IPS-NIHi11 (cell line): ENCODE data around the gene KPNA1.
"Not testable (repeated sequence)": the region's sequence is repeated elsewhere in the genome, so short reads cannot be mapped to it uniquely, and the experiment has no call there.

Experiments used
- DNase-seq: peaks from one replicate; pipeline ENCODE4 v3.0.0; 2012; ENCODE audit warnings: mixed read lengths, low spot score

The KPNA1 gene

DNA sequence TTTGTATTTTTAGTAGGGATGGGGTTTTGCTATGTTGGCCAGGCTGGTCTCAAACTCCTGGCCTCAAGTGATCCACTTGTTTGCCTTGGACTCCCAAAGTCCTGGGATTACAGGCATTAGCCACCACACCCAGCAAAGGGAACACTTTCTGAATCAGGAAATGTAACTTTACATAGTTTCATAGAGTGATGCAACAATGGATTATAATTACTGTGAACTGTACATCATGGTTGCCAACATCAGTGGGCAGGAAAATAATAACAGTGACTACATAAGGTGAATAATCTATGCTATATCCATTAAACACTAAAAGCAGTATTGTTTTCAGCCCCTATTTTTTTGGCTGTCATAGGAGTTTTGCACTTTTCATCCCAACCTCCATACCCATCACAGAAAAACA, 5.0 kb upstream of the KPNA1 start:
- no peak for DNase-seq

DNA sequence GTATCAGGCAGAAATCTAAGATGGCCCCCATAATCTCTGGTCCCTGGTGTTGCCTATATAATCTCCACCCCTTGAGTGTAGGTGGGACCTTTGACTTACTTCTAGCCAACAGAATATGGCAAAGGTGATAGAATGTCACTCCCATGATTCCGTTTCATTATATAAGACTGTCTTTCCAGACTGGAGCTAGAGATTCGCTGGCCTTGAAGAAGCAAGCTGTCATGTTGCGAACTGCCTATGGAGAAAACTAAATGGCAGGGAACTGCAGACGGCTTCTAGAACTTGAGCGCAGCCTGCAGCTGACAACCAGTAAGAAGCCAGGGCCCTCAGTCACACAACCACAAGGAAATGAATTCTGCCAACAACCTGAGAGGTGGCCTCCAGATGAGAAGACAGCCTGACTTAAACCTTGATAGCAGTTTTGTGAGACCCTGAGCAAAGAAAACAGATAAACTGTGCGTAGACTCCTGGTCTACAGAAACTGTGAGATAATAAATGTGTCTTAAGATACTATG, 2.2 kb upstream of the KPNA1 start:
- DNase-seq: no peak

DNA sequence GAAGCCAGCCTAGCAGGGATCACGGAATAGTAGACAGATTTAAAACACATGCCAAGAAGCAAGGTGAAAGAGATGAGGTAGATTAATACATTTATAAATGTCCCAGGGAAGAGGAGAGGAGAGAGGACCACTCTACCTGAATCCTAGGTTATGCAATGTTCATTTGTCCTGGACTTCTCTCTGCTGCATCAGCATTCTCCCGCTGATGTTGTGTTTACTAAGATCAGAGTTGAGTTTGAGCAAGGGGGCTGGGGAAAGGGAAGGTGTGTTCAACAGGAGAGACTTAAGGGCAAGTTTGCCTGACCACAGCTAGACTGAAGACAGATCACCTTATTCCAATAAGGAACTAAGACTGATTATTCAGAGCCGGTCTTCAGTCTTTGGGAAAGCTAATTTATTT, 1.1 kb upstream of the KPNA1 start:
- DNase-seq: no peak

DNA sequence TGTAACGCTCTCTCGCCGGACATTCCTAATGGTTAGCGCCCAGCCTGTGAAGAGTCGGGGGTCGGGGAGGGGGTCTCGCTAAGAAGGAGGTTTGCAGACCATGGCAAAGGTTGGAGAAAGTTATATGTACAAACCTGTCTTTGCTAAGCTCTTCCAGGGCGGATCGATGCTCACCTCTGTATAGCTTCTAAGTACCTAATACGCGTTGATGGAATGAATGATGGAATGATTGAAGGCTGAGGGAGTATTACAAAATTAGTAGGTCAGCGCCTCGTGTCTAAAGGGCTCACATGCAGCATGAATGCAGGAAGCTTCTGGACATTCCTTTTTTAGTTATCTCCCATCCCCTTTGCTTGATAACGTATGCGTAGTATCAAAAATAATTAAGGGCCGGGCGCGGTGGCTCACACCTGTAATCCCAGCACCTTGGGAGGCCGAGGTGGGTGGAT, 305 bp upstream of the KPNA1 start:
- no peak for DNase-seq

DNA sequence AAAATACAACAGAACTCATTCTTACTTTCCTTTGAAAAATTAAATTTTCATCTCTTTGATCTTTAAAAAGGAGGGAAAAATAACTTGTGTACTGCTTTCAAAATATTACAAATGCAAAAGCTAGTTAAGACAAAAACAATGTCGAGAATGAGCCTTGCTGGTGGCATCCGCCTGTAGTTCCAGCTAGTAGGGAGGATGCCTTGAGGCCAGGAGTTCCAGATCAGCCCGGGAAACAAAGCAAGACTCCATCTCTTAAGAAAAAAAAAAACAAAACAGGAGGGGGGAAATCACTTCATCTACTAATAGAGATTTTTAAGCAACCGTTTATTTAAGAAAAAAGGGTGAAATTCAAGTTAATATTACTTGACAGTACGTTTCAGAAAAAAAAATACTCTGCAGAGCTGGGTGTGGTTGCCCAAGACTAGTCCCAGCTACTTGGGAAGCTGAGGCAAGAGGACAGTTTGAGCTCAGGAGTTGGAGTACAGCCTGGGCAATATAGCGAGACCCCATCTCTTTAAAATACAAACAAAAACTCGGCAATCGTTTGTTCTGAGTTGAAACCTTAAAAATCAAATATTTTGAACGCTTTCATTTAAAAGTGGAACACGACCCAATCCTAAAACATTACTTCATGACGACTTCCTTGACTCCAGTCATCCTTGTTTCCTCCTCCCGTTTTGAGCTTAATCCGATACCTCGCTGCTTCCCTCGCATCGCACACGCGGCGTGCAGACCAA, 1.2 kb downstream of the KPNA1 start:
- no peak for DNase-seq

DNA sequence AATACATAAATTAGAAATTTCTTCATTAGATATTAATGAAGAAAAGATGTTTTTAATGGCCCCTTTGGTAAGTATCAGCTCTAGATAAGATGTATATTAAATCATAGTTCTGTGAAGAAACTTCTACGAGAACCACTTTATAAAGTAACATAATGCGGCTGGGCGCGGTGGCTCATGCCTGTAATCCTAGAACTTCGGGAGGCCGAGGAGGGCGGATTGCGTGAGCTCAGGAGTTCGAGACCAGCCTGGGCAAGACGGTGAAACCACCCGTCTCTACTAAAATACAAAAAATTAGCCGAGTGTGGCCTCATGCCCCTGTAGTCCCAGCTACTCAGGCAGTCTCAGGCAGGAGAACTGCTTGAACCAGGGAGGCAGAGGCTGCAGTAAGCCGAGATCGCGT, 2.5 kb downstream of the KPNA1 start:
- no peak for DNase-seq

DNA sequence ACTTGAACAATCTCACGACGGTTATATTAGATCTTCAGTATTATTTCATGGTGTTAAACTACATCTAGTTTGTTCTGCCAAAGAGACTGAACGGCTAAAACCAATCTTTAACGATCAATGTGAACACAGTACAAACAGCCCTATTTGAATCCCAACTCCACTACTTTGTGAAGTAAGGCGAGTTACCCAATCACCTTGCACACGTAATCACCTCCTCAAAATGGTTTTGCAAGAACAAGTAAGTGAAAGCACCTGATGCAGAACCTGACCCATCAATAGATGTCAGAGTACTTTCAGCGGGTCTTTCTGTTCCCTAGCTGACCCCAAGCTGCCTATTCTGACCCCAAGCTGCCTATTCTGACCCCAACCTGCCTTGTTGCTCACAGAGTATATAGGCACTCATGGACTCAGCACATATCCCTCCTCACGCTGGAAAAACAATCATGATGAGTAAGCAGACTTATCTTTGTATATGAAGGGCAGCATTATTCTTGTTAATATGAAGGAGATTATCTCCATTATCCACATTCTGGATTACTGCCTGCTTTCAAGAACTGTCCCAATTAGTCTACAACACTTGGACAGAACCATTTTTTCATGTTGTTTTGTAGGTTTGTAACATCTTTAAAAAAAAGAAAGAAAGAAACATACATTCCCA, 3.7 kb downstream of the KPNA1 start:
- DNase-seq: no peak

DNA sequence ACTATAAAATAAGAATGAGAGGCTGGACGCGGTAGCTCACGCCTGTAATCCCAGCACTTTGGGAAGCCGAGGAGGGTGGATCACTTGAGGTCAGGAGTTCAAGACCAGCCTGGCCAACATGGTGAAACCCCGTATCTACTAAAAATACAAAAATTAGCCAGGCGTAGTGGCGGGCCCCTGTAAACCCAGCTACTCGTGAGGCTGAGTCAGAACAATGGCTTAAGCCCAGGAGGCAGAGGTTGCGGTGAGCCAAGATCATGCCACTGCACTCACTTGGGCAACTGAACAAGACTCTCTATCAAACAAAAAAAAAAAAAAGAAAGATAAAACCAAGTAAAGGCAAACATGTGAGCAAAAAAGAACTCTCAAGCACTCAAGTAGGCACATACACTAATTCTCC, 5.8 kb downstream of the KPNA1 start:
- not testable (repeated sequence) for DNase-seq

DNA sequence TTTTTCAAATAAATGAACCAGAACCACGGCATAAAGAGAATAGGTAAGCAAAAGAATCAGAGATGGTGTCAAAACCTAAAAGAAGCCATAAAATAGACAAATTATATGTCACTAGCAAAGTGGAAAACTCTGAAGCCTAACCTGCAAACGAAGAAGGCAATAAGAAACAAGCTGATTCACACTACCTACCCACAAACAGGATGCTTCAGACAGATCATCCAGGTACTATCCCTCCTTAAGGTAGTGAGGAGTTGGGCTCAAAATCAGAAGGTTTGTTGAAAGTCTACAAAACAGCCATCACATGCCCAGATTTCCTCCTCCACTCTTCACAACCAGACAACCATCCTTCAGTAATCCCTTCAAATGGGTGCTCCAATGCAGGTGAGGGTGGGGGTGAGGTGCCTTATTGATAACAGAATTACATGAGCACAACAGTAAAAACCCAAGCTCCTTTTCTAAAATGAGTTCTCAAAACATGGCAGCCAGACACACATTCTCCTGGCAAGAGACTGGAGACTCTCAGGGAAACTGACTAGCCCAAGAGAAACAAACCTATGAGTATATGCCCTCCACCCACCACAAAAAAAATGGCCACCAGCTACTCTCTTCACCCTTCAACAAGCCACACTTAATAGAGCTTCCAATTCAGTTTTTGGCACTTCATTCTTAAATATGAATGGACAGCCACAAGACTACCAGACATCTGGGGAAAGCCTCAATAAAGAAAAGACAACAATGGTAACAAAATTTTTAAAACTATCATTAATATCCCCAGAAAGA, 6.4 kb downstream of the KPNA1 start:
- DNase-seq: no peak

DNA sequence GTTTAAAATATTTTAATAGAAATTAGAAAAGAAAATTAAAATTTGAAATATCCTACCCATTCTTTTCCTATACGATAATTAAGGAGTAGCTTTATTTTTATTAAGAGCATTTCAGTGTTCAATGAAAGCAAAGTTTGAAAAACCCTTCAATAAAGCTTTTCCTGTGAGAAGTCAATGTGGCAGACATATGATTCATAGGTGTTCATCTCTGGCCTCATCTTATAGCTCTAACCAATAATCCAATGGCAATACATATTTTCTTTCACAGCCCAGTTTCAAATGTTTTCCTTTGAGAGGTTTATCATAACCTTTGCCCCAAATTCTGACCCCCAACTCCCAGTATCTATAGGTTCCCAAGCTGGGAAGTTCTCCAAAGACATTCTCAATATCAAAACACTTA, 8.3 kb downstream of the KPNA1 start:
- no peak for DNase-seq

DNA sequence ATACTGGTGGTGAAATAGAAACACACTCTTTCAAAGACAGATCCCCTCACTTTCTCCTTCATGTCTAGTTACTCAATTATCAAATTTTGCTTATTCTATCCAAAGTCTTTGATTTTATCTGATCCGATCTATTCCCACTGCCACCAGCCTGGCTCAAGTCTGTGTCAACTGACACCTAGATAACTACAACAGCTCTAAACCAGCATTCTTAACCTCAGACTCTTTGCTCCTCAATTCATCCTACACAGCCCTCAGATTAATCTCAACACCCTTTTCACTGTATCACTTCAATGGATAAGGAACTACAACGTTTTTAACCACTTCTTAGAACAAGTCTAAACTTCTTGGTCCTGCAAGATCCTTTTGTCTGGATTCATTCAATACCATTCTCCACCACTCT, 9.1 kb downstream of the KPNA1 start:
- DNase-seq: no peak

DNA sequence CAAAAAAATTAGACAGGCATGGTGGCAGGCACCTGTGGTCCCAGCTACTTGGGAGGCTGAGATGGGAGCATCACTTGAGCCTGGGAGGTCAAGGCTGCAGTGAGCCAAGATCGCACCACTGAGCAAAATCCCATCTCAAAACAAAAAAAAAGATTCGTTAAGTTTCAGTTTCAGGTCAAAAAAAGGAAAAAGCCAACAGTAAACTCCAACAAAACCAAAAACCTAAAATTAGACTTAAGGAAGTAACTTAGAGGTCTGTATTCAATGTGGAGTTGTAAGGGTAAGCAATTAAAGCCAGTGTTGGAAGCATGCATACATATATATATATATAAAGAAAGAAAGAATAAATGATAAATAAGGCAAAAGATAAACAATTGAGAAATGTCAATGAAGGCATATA, 11.8 kb downstream of the KPNA1 start:
- DNase-seq: no peak

DNA sequence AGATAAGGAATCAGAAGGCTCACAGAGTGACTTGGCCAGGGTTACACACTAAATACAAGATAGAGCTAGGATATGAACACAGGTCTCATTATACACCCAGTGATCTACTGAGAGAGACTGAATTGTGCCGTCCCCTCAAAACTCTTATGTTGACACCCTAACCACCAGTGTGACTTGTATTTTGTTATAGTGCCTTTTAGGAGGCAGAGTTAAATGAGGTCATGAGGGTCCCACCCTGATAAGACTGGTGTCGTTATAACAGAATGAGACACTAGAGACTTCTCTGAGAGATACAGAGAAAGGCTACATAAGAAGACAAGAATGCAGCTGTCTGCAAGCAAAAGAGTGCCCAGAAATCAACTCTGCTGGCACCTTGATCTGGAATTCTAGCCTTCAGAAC, 12.6 kb downstream of the KPNA1 start:
- no peak for DNase-seq

DNA sequence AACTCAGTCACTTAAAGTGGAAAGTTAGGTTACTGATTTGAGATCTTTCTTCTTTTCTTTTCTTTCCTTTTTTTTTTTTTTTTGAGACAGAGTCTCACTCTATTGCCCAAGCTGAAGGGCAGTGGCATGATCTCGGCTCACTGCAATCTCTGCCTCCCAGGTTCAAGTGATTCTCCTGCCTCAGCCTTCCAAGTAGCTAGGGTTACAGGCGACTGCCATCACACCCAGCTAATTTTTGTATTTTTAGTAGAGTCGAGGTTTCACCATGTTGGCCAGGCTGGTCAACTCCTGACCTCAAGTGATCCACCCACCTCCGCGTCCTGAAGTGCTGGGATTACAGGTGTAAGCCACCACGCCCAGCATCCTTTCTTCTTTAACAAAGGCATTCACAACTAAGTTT, 13.8 kb downstream of the KPNA1 start:
- not testable (repeated sequence) for DNase-seq

DNA sequence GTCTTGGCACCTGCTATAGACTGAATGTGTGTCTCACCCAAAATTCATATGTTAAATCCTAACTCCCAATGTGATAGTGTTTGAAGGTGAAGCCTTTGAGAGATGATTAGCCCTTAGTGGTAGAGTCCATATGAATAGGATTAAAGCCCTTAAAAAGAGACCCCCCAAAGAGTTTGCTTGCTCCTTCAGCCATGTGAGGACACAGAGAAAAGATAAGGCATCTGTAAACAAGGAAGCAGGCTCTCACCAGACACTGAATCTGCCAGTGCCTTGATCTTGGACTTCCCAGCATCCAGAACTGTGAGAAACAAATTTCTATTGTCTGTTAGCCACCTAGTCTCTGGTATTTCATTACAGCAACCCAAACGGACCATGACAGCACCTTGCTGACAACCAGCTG, 16.6 kb downstream of the KPNA1 start:
- no peak for DNase-seq

DNA sequence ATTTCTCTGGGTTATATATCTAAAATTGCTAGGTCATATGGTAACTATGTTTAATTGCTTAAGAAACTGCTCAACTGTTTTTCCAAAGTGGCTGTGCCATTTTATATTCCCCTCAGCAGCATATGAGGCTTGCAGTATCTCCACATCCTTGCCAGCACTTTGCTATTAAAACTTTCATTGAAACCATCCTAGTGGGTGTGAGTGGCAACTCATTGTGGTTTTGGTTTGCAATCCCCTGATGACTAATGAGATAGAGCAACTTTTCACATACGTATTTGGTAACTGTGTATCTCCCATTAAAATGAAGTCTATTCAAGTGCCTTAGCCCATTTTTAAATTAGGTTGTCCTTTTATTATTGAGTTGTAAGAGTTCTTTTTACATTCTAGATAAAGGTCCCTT, 17.3 kb downstream of the KPNA1 start:
- no peak for DNase-seq

DNA sequence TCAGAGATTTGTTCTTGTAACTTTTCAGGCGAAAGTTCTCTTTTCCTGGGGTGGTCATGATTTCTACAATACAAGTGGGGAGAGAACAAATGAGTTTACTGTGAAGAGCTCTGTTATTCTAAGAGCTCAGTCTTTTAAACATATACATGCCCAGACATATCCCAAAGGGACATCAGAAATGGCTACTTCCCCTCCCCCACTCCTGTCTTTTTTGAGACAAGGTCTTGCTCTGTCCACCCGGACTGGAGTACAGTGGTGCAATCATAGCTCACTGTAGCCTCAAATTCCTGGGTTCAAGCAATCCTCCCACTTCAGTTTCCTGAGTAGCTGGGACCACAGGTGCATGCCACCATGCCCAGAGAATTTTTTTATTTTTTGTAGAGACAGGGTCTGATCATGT, 18.2 kb downstream of the KPNA1 start:
- no peak for DNase-seq

DNA sequence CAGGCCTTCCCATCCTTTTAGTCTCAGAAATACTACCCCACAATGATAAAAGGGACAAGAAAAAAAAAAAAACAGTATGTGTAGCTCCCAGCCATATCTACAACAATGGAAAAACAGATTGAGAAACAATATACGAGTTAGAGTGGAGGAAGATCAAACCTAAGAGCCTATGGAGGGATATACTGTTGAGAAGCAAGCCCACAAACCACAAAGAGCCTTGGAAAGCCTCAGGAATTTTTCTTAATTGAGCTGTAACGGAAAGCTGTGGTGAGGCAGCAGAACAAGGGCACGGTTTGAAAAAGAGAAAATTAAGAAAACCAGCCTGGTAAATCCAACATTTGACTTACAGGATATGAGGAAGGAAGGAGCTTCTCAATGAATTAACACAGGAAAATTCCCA, 21.4 kb downstream of the KPNA1 start:
- DNase-seq: no peak

DNA sequence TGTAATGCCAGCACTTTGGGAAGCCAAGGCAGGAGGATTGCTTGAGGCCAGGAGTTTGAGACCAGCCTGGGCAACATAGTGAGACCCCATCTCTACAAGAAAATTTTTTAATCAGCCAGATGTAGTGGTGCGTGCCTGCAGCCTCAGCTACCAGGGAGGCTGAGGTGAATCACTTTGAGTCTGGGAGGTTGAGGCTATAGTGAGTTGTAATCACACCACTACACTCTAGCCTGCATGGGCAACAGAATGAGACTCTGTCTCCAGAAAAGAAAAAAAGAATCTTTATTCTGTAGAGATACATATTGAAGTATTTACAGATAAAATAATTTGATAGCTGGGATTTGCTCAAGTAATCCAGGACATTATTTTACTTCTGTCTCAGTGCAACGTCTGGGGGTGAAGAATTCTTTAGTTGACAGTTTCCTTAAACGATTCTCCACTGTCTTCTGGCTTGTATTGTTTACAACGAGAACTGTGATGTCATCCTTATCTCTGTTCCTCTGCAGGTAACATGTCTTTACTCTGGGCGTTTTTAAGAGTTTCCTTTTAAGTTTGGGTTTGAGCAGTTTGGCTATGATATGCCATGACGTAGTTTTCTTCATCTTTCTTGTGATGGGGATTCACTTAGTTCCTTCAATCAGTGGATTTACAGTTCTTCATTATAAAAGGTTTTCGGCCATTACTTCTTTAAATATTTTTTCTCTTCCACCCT, 26.3 kb downstream of the KPNA1 start:
- DNase-seq: no peak

DNA sequence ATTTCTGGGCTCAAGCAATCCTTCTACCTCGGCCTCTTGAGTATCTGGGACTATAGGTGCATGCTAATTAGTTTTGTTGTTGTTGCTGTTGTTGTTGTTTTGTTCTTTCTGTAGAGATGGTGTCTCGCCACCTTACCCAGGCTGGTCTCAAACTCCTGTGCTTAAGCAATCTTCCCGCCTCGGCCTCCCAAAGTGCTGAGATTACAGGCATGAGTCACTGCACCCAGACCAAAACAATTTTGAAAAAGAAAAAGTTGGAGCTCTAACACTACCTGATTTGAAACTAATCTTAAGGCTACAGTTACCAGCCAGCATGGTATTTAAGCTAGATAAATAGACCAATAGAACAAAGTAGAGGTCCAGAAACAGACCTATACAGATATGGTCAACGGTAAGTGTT, 29.8 kb downstream of the KPNA1 start:
- DNase-seq: no peak

DNA sequence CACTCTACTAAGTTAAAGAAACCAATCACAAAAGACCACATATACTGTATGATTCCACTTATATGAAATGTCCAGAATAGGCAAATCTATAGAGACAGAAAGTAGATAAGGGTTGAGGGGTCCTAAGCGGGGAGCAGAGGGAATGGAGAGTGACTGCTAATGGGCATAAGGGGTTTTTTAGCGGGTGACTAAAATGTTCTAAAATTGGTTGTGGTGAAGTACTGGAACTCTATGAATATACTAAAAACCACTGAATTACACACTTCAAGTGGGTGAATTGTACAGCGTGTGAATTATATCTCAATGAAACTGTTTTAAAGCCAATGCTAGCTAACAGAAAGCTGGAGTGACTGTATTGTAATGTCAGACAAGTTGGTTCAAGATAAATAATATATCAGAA, 33.3 kb downstream of the KPNA1 start:
- DNase-seq: no peak

DNA sequence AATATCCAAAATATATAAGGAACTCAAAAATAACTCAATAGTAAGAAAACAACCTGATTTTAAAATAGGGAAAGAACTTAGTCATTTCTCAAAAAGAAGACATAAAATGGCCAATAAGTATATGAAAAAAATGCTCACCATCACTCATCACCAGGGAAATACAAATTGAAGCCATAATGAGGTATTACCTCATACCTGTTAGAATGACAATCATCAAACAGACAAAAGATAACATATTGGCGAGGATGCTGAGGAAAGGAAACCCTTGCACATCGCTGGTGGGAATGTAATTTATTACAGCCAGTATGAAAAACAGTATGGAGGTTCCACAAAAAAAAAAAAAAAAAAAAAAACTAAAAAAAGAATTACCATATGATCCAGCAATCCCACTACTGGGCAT, 38.2 kb downstream of the KPNA1 start:
- no peak for DNase-seq
